ENCODE data around the gene SLC30A10. TPM values are rescaled to one million over a fixed set of nuclear protein-coding genes. Genes with fewer than 3 reads are reported as not detected.
"Not testable (repeated sequence)": the region's sequence is repeated elsewhere in the genome, so short reads cannot be mapped to it uniquely, and the experiment has no call there.

Gene SLC30A10
- total RNA-seq, 1 experiment from 2014 or later, result not detected

GRCh38 chr1:219958875-219959417 lies 30.6 kb upstream of the SLC30A10 start:
- intact Hi-C loops (cut with micrococcal nuclease), result no loop called here
- POLR2A ChIA-PET, result interaction anchor here (0.7 to 0.8 kb wide), 2 partner anchors 28 to 142 kb away, joined by 3 read pairs; no protein-coding TSS in a partner anchor
- H3K27ac Mint-ChIP-seq (ENCODE audit: low read depth, unreplicated experiment), result no peak overlapping the region
- peaks cover 3% of the 10 kb centered on the region for H3K9me3 Mint-ChIP-seq (ENCODE audit: unreplicated experiment)
- no TSS peak for BruUV-seq (replicated peaks)
- no peak for DNase-seq (ENCODE audit: unreplicated experiment)
- CTCF ChIA-PET, result interaction anchor here (0.7 to 1.7 kb wide), 5 partner anchors 9 to 39 kb away, joined by 3 to 4 read pairs (median 4); no protein-coding TSS in a partner anchor
- no peak overlapping the region for H3K4me3 Mint-ChIP-seq (ENCODE audit: unreplicated experiment)
- H3K4me1 Mint-ChIP-seq (ENCODE audit: insufficient read depth, unreplicated experiment), result no peaks in the 10 kb centered on the region
- TF ChIP-seq CTCF (IDR thresholded peaks at IDR 0.05; ENCODE audit: unreplicated experiment), result no peak
- no peaks in the 10 kb centered on the region for H3K36me3 Mint-ChIP-seq (ENCODE audit: insufficient read depth, unreplicated experiment)
- peaks cover 25% of the 10 kb centered on the region for H3K27me3 Mint-ChIP-seq (ENCODE audit: insufficient read depth, unreplicated experiment)

- CTCF ChIA-PET, result interaction anchor here (1.2 kb wide), 1 partner anchor 9 kb away, joined by 7 read pairs; no protein-coding TSS in a partner anchor
- H3K36me3 Mint-ChIP-seq (ENCODE audit: insufficient read depth, unreplicated experiment), result no peaks in the 10 kb centered on the region
- intact Hi-C loops (cut with micrococcal nuclease), result no loop called here
- H3K27me3 Mint-ChIP-seq (ENCODE audit: insufficient read depth, unreplicated experiment), result peaks cover 25% of the 10 kb centered on the region
- POLR2A ChIA-PET, result no interaction called here
- no peak for DNase-seq (ENCODE audit: unreplicated experiment)
- no peak overlapping the region for H3K27ac Mint-ChIP-seq (ENCODE audit: low read depth, unreplicated experiment)
- BruUV-seq (replicated peaks), result no TSS peak
- H3K9me3 Mint-ChIP-seq (ENCODE audit: unreplicated experiment), result no peaks in the 10 kb centered on the region
- H3K4me1 Mint-ChIP-seq (ENCODE audit: insufficient read depth, unreplicated experiment), result no peaks in the 10 kb centered on the region
- H3K4me3 Mint-ChIP-seq (ENCODE audit: unreplicated experiment), result no peak overlapping the region
- no peak for TF ChIP-seq CTCF (IDR thresholded peaks at IDR 0.05; ENCODE audit: unreplicated experiment)
Observed at GRCh38 chr1:219954736-219955421, 26.5 kb upstream of the SLC30A10 start.

- TF ChIP-seq CTCF (IDR thresholded peaks at IDR 0.05; ENCODE audit: unreplicated experiment), result no peak
- POLR2A ChIA-PET, result interaction anchor here (0.6 kb wide), 1 partner anchor 57 kb away, joined by 3 read pairs; no protein-coding TSS in a partner anchor
- Mint-ChIP-seq H3K27me3 (ENCODE audit: insufficient read depth, unreplicated experiment) (peaks cover 25% of the 10 kb centered on the region), H3K36me3 (ENCODE audit: insufficient read depth, unreplicated experiment) (no peaks in the 10 kb centered on the region), H3K27ac (ENCODE audit: low read depth, unreplicated experiment) (no peak overlapping the region), H3K4me1 (ENCODE audit: insufficient read depth, unreplicated experiment) (no peaks in the 10 kb centered on the region), H3K4me3 (ENCODE audit: unreplicated experiment) (no peak overlapping the region), H3K9me3 (ENCODE audit: unreplicated experiment) (no peaks in the 10 kb centered on the region)
- DNase-seq (ENCODE audit: unreplicated experiment), result no peak
- intact Hi-C loops (cut with micrococcal nuclease), result no loop called here
- CTCF ChIA-PET, result no interaction called here
- BruUV-seq (replicated peaks), result no TSS peak
Observed at GRCh38 chr1:219954052-219954451, 25.7 kb upstream of the SLC30A10 start.

GRCh38 chr1:219952361-219952760 lies 24.0 kb upstream of the SLC30A10 start:
- no peaks in the 10 kb centered on the region for H3K9me3 Mint-ChIP-seq (ENCODE audit: unreplicated experiment)
- H3K27me3 Mint-ChIP-seq (ENCODE audit: insufficient read depth, unreplicated experiment), result peaks cover 25% of the 10 kb centered on the region
- no peaks in the 10 kb centered on the region for H3K36me3 Mint-ChIP-seq (ENCODE audit: insufficient read depth, unreplicated experiment)
- CTCF ChIA-PET, result interaction anchor here (0.6 to 1.4 kb wide), 3 partner anchors 15 to 27 kb away, joined by 3 read pairs; no protein-coding TSS in a partner anchor
- no peak for TF ChIP-seq CTCF (IDR thresholded peaks at IDR 0.05; ENCODE audit: unreplicated experiment)
- H3K4me1 Mint-ChIP-seq (ENCODE audit: insufficient read depth, unreplicated experiment), result no peaks in the 10 kb centered on the region
- POLR2A ChIA-PET, result interaction anchor here (0.6 kb wide), 1 partner anchor 173 kb away, joined by 3 read pairs; no protein-coding TSS in a partner anchor
- no peak for DNase-seq (ENCODE audit: unreplicated experiment)
- no peak overlapping the region for H3K4me3 Mint-ChIP-seq (ENCODE audit: unreplicated experiment)
- BruUV-seq (replicated peaks), result no TSS peak
- intact Hi-C loops (cut with micrococcal nuclease), result no loop called here
- H3K27ac Mint-ChIP-seq (ENCODE audit: low read depth, unreplicated experiment), result no peak overlapping the region

- H3K27me3 Mint-ChIP-seq (ENCODE audit: insufficient read depth, unreplicated experiment), result peaks cover 31% of the 10 kb centered on the region
- intact Hi-C loops (cut with micrococcal nuclease); POLR2A ChIA-PET; H3K36me3 Mint-ChIP-seq (ENCODE audit: insufficient read depth, unreplicated experiment); BruUV-seq (replicated peaks); H3K4me1 Mint-ChIP-seq (ENCODE audit: insufficient read depth, unreplicated experiment); H3K9me3 Mint-ChIP-seq (ENCODE audit: unreplicated experiment); DNase-seq (ENCODE audit: unreplicated experiment); H3K27ac Mint-ChIP-seq (ENCODE audit: low read depth, unreplicated experiment); H3K4me3 Mint-ChIP-seq (ENCODE audit: unreplicated experiment): not testable (repeated sequence)
- CTCF ChIA-PET, result interaction anchor here (1.3 kb wide), 1 partner anchor 29 kb away, joined by 3 read pairs; no protein-coding TSS in a partner anchor
Observed at GRCh38 chr1:219949227-219949626, 20.9 kb upstream of the SLC30A10 start.

- H3K36me3 Mint-ChIP-seq (ENCODE audit: insufficient read depth, unreplicated experiment); H3K9me3 Mint-ChIP-seq (ENCODE audit: unreplicated experiment); H3K4me3 Mint-ChIP-seq (ENCODE audit: unreplicated experiment); BruUV-seq (replicated peaks); POLR2A ChIA-PET; CTCF ChIA-PET; H3K27ac Mint-ChIP-seq (ENCODE audit: low read depth, unreplicated experiment); intact Hi-C loops (cut with micrococcal nuclease); H3K4me1 Mint-ChIP-seq (ENCODE audit: insufficient read depth, unreplicated experiment); DNase-seq (ENCODE audit: unreplicated experiment): not testable (repeated sequence)
- peaks cover 34% of the 10 kb centered on the region for H3K27me3 Mint-ChIP-seq (ENCODE audit: insufficient read depth, unreplicated experiment)
Observed at GRCh38 chr1:219948766-219949165, 20.4 kb upstream of the SLC30A10 start.
